ENCODE results near the gene NABP1. TPM values are rescaled to one million over a fixed set of nuclear protein-coding genes. Genes with fewer than 3 reads are reported as not detected.

NABP1 gene
- total RNA-seq, 1 experiment from 2014 or later = 38.7 TPM

GRCh38 chr2:191666226-191666625 is 11.7 kb upstream of the NABP1 start:
- Histone ChIP-seq H3K9me3 (ENCODE audit: control insufficient read depth, insufficient read depth, low read depth, low read length) (no peaks in the 10 kb centered on the region), H3K27ac (ENCODE audit: low read length) (no peak overlapping the region), H3K4me3 (ENCODE audit: low read depth in 2 of 2, low read length in 2 of 2) (no peak overlapping the region), H3K27me3 (ENCODE audit: control insufficient read depth, insufficient read depth, low read length) (no peaks in the 10 kb centered on the region), H3K4me1 (ENCODE audit: control insufficient read depth, insufficient read depth, low read length) (no peaks in the 10 kb centered on the region), H3K36me3 (ENCODE audit: control insufficient read depth, insufficient read depth, low read length) (no peaks in the 10 kb centered on the region)
- ChIA-PET CTCF (no interaction called here), POLR2A (interaction anchor here (2.0 kb wide), 1 partner anchor 12 kb away, joined by 5 read pairs; the partner anchor contains the start of gene NABP1)
- intact Hi-C loops (cut with micrococcal nuclease; ENCODE audit: unreplicated experiment) (no loop called here), in situ Hi-C loops (cut with HindIII; ENCODE audit: low pct_unique_long_range_greater_than_20kb, low sequenced_read_pairs) (no loop called here)
- no TSS peak for BruUV-seq (replicated peaks)
- TF ChIP-seq TCF7L2 (IDR thresholded peaks at IDR 0.05; ENCODE audit: low read depth, low read length) = no peak
- TF ChIP-seq SIN3A (IDR thresholded peaks at IDR 0.05; ENCODE audit: borderline replicate concordance, insufficient read depth, low read depth, low read length) = no peak
- no peak for TF ChIP-seq CTCF (IDR thresholded peaks at IDR 0.05)
- TF ChIP-seq REST (IDR thresholded peaks at IDR 0.05; ENCODE audit: insufficient read depth in 1 of 2, low read depth in 2 of 2, low read length in 1 of 2) = no peak
- TF ChIP-seq POLR2AphosphoS5 (IDR thresholded peaks at IDR 0.05; ENCODE audit: low read depth, low read length) = no peak
- DNase-seq (ENCODE audit: low read depth, low spot score) (no peak), ATAC-seq (no peak)

GRCh38 chr2:191666732-191667131 is 11.2 kb upstream of the NABP1 start:
- Histone ChIP-seq H3K4me3 (ENCODE audit: low read depth in 2 of 2, low read length in 2 of 2) (no peak overlapping the region), H3K9me3 (ENCODE audit: control insufficient read depth, insufficient read depth, low read depth, low read length) (no peaks in the 10 kb centered on the region), H3K27me3 (ENCODE audit: control insufficient read depth, insufficient read depth, low read length) (no peaks in the 10 kb centered on the region), H3K36me3 (ENCODE audit: control insufficient read depth, insufficient read depth, low read length) (no peaks in the 10 kb centered on the region), H3K27ac (ENCODE audit: low read length) (no peak overlapping the region), H3K4me1 (ENCODE audit: control insufficient read depth, insufficient read depth, low read length) (no peaks in the 10 kb centered on the region)
- DNase-seq (ENCODE audit: low read depth, low spot score) = no peak
- TF ChIP-seq SIN3A (IDR thresholded peaks at IDR 0.05; ENCODE audit: borderline replicate concordance, insufficient read depth, low read depth, low read length) (no peak), CTCF (IDR thresholded peaks at IDR 0.05) (no peak), POLR2AphosphoS5 (IDR thresholded peaks at IDR 0.05; ENCODE audit: low read depth, low read length) (no peak), TCF7L2 (IDR thresholded peaks at IDR 0.05; ENCODE audit: low read depth, low read length) (no peak)
- intact Hi-C loops (cut with micrococcal nuclease; ENCODE audit: unreplicated experiment) (no loop called here), in situ Hi-C loops (cut with HindIII; ENCODE audit: low pct_unique_long_range_greater_than_20kb, low sequenced_read_pairs) (no loop called here)
- ChIA-PET POLR2A (interaction anchor here (2.0 kb wide), 1 partner anchor 11 kb away, joined by 5 read pairs; the partner anchor contains the start of gene NABP1), CTCF (no interaction called here)
- BruUV-seq (replicated peaks) = no TSS peak
- ATAC-seq = peak; percentile 72
